CD4-positive, alpha-beta T cell (primary cell): Measurements from ENCODE around the gene CACNA2D3. TPM values are rescaled to one million over a fixed set of nuclear protein-coding genes. Genes with fewer than 3 reads are reported as not detected.

Experiments used
- ATAC-seq: fragments of 200-7000 bp; cut with Tn5 transposase; one replicate; pipeline ENCODE4 v1.10.0; 2022; ENCODE audit warnings: mild to moderate bottlenecking; ENCODE audit not compliant: poor library complexity
- CTCF ChIA-PET: fragments of 350-600 bp; sonication (Branson Sonifier 250); formaldehyde crosslinking; loops from one replicate; lab custom pipeline; 2021; ENCODE audit warnings: antibody characterized with exemption, inconsistent platforms; lab: Charles Lee
- POLR2A ChIA-PET: fragments of 350-600 bp; sonication (Branson Sonifier 250); formaldehyde crosslinking; loops from one replicate; lab custom pipeline; 2021; ENCODE audit warnings: antibody characterized with exemption, inconsistent platforms; lab: Charles Lee
- DNase-seq, 14 experiments: peaks; one replicate each; pipeline ENCODE4 v3.0.0-alpha.2; 2013 to 2020; ENCODE audit warnings: mixed read lengths in 2 of 14
- H3K27ac ChIP-seq, 2 donors: one replicate each; pipeline versions ENCODE4 v1.5.1 to v1.7.0; 2013; ENCODE audit warnings: low read length in 2 of 2, low read depth in 1 of 2, mild to moderate bottlenecking in 1 of 2
- H3K27me3 ChIP-seq, 2 experiments: 1 replicate in 1 of 2; 2 replicates in 1 of 2; pipeline versions ENCODE4 v1.6.1 to v1.7.0; 2013; ENCODE audit warnings: low read length in 2 of 2, control low read depth in 1 of 2, mild to moderate bottlenecking in 1 of 2, moderate library complexity in 1 of 2; ENCODE audit not compliant: insufficient read depth in 2 of 2, control insufficient read depth in 1 of 2
- H3K36me3 ChIP-seq: one replicate; pipeline ENCODE4 v1.6.1; 2013; ENCODE audit warnings: low read length, control low read depth; ENCODE audit not compliant: insufficient read depth
- H3K4me1 ChIP-seq: one replicate; pipeline ENCODE4 v1.6.1; 2013; ENCODE audit warnings: low read length, control low read depth; ENCODE audit not compliant: insufficient read depth
- H3K4me3 ChIP-seq: one replicate; pipeline ENCODE4 v1.5.1; 2013; ENCODE audit warnings: mild to moderate bottlenecking, low read length, moderate library complexity
- H3K9me3 ChIP-seq, 2 experiments: 1 replicate in 1 of 2; 2 replicates in 1 of 2; pipeline versions ENCODE4 v1.6.1 to v1.7.0; 2013; ENCODE audit warnings: low read length in 2 of 2, mild to moderate bottlenecking in 2 of 2, control low read depth in 1 of 2, moderate library complexity in 1 of 2; ENCODE audit not compliant: control insufficient read depth in 1 of 2, insufficient read depth in 1 of 2
- H3K27ac Mint-ChIP-seq: one replicate; pipeline ENCODE4 v1.8.0; 2020; ENCODE audit warnings: mixed read lengths
- H3K27me3 Mint-ChIP-seq: one replicate; pipeline ENCODE4 v1.8.0; 2021; ENCODE audit warnings: mixed read lengths
- H3K36me3 Mint-ChIP-seq: one replicate; pipeline ENCODE4 v1.8.0; 2021; ENCODE audit warnings: low read depth, mixed read lengths
- H3K4me1 Mint-ChIP-seq: one replicate; pipeline ENCODE4 v1.8.0; 2021; ENCODE audit warnings: low read depth, mixed read lengths
- H3K4me3 Mint-ChIP-seq: one replicate; pipeline ENCODE4 v1.8.0; 2020; ENCODE audit warnings: mild to moderate bottlenecking, mixed read lengths
- H3K9me3 Mint-ChIP-seq: one replicate; pipeline ENCODE4 v1.8.0; 2020; ENCODE audit warnings: mixed read lengths
- CTCF ChIP-seq: fragments of 200-600 bp; IDR thresholded peaks from one replicate; pipeline ENCODE4 v1.8.0; 2022; ENCODE audit warnings: antibody characterized with exemption, mild to moderate bottlenecking
- intact Hi-C, 2 experiments: fragments of 100-400 bp; cut with DNase I in 1 of 2; cut with micrococcal nuclease in 1 of 2; formaldehyde crosslinking; loops; one replicate each; pipeline versions ENCODE4 v1.15.1 to v1.9.0; 2023 to 2025; cut with DNase I, micrococcal nuclease
- total RNA-seq, 174 experiments: library from RNA in 2 of 174; stranded (reverse) in 2 of 174; gene quantifications; one replicate each; pipeline ENCODE4 v1.2.3 and lab custom pipeline; 2021 to 2026

Gene CACNA2D3
- total RNA-seq, 2 experiments from 2014 or later = 0.08 TPM; not detected in 1

GRCh38 chr3:54547846-54548245, 425.5 kb downstream of the CACNA2D3 start:
- no peaks in the 10 kb centered on the region for H3K4me1 Mint-ChIP-seq
- H3K36me3 Mint-ChIP-seq = no peaks in the 10 kb centered on the region
- no peaks in the 10 kb centered on the region for H3K27me3 Mint-ChIP-seq
- no peak overlapping the region for H3K27ac Mint-ChIP-seq
- DNase-seq = no peak
- no peaks in the 10 kb centered on the region for H3K9me3 Mint-ChIP-seq
- ATAC-seq = no peak
- intact Hi-C loops = no loop called here
- H3K4me3 ChIP-seq = no peak overlapping the region
- H3K4me3 Mint-ChIP-seq = no peak overlapping the region
- TF ChIP-seq CTCF = no peak
- H3K27ac ChIP-seq = no peak overlapping the region
- peaks cover 0 to 10% of the 10 kb centered on the region in 2 experiments for H3K9me3 ChIP-seq
- CTCF ChIA-PET = no interaction called here
- no peaks in the 10 kb centered on the region for H3K4me1 ChIP-seq
- POLR2A ChIA-PET = no interaction called here
- H3K36me3 ChIP-seq = no peaks in the 10 kb centered on the region
- H3K27me3 ChIP-seq = no peaks in the 10 kb centered on the region

GRCh38 chr3:54549607-54550220, 427.4 kb downstream of the CACNA2D3 start:
- Mint-ChIP-seq H3K4me3 (no peak overlapping the region), H3K36me3 (no peaks in the 10 kb centered on the region), H3K27me3 (no peaks in the 10 kb centered on the region), H3K27ac (no peak overlapping the region), H3K9me3 (peaks cover 2% of the 10 kb centered on the region), H3K4me1 (no peaks in the 10 kb centered on the region)
- Histone ChIP-seq H3K36me3 (no peaks in the 10 kb centered on the region), H3K27ac (no peak overlapping the region), H3K4me1 (no peaks in the 10 kb centered on the region), H3K4me3 (no peak overlapping the region), H3K9me3 (peaks cover 0 to 10% of the 10 kb centered on the region in 2 experiments), H3K27me3 (no peaks in the 10 kb centered on the region)
- POLR2A ChIA-PET = no interaction called here
- intact Hi-C loops = no loop called here
- CTCF ChIA-PET = no interaction called here
- ATAC-seq = no peak
- no peak for DNase-seq
- no peak for TF ChIP-seq CTCF

- Histone ChIP-seq H3K4me1 (no peaks in the 10 kb centered on the region), H3K36me3 (no peaks in the 10 kb centered on the region), H3K9me3 (peaks cover 0 to 10% of the 10 kb centered on the region in 2 experiments), H3K27ac (no peak overlapping the region), H3K27me3 (no peaks in the 10 kb centered on the region), H3K4me3 (no peak overlapping the region)
- Mint-ChIP-seq H3K27ac (no peak overlapping the region), H3K36me3 (no peaks in the 10 kb centered on the region), H3K4me3 (no peak overlapping the region), H3K4me1 (no peaks in the 10 kb centered on the region), H3K27me3 (no peaks in the 10 kb centered on the region), H3K9me3 (peaks cover 2% of the 10 kb centered on the region)
- ATAC-seq = no peak
- intact Hi-C loops = no loop called here
- no peak for DNase-seq
- ChIA-PET POLR2A (no interaction called here), CTCF (no interaction called here)
- TF ChIP-seq CTCF = no peak
Observed at GRCh38 chr3:54550221-54550977, 428.0 kb downstream of the CACNA2D3 start.
